H1 (cell line): ENCODE data around the gene HEBP2. TPM values are rescaled to one million over a fixed set of nuclear protein-coding genes. Genes with fewer than 3 reads are reported as not detected.

Source experiments
- CTCF ChIA-PET: fragments of 300-600 bp; sonication (Branson Sonifier 250); formaldehyde crosslinking; loops from one replicate; lab custom pipeline; 2021; ENCODE audit not compliant: partially characterized antibody; lab: Charles Lee
- POLR2A ChIA-PET: fragments of 300-600 bp; sonication (Branson Sonifier 250); formaldehyde crosslinking; loops from one replicate; lab custom pipeline; 2021; ENCODE audit warnings: inconsistent platforms; ENCODE audit not compliant: partially characterized antibody; lab: Charles Lee
- DNase-seq, 2 experiments: peaks; one replicate each; pipeline versions ENCODE4 v3.0.0 to v3.0.0-alpha.2; 2010 to 2022; ENCODE audit warnings: low spot score in 2 of 2, low read depth in 1 of 2, mixed read lengths in 1 of 2
- FAIRE-seq: peaks from 2 replicates; lab custom pipeline; 2011; peaks lifted over from hg19 to GRCh38; lab: Jason Lieb, UNC
- H2AFZ ChIP-seq: 2 replicates; pipeline ENCODE4 v1.8.1; 2012; ENCODE audit warnings: low read length, inconsistent platforms
- H2AK5ac ChIP-seq: 2 replicates; pipeline ENCODE4 v1.6.1; 2013; ENCODE audit warnings: low read depth, low read length
- H2BK120ac ChIP-seq: replicated peaks from 2 replicates; pipeline ENCODE3; 2013; ENCODE audit warnings: low read depth, low read length, inconsistent platforms
- H2BK12ac ChIP-seq: 2 replicates; pipeline ENCODE4 v1.6.1; 2013; ENCODE audit warnings: low read depth, low read length
- H2BK15ac ChIP-seq: 2 replicates; pipeline ENCODE4 v1.6.1; 2013; ENCODE audit warnings: low read length
- H2BK20ac ChIP-seq: 2 replicates; pipeline ENCODE4 v1.6.1; 2013; ENCODE audit warnings: low read length
- H2BK5ac ChIP-seq: 2 replicates; pipeline ENCODE4 v1.6.1; 2013; ENCODE audit warnings: low read depth, low read length
- H3K14ac ChIP-seq: 2 replicates; pipeline ENCODE4 v1.6.1; 2013; ENCODE audit warnings: inconsistent platforms; ENCODE audit not compliant: insufficient read length
- H3K18ac ChIP-seq: 2 replicates; pipeline ENCODE4 v1.6.1; 2013; ENCODE audit warnings: low read length; ENCODE audit errors: extremely low read depth
- H3K23ac ChIP-seq: 2 replicates; pipeline ENCODE4 v1.6.1; 2013; ENCODE audit warnings: inconsistent platforms; ENCODE audit not compliant: insufficient read length
- H3K23me2 ChIP-seq: 2 replicates; pipeline ENCODE4 v1.6.1; 2013; ENCODE audit warnings: low read depth, low read length
- H3K27ac ChIP-seq: 2 replicates; pipeline ENCODE4 v1.6.1; 2011; ENCODE audit warnings: low read depth, low read length, inconsistent platforms
- H3K27me3 ChIP-seq, 4 experiments: replicated peaks in 1 of 4; 1 replicate in 1 of 4; 2 replicates in 3 of 4; pipeline versions ENCODE4 v1.6.1 to v1.8.1; 2011 to 2013; ENCODE audit warnings: low read length in 3 of 4, mild to moderate bottlenecking in 3 of 4, inconsistent platforms in 2 of 4, mixed read lengths in 2 of 4, moderate library complexity in 1 of 4; ENCODE audit not compliant: control insufficient read depth in 3 of 4, insufficient read depth in 3 of 4; ENCODE audit errors: extremely low read depth in 1 of 4
- H3K36me3 ChIP-seq, 4 experiments: 2 replicates each; pipeline versions ENCODE4 v1.6.1 to v1.8.1; 2011 to 2013; ENCODE audit warnings: mild to moderate bottlenecking in 4 of 4, low read length in 3 of 4, moderate library complexity in 2 of 4, control low read depth in 1 of 4, inconsistent platforms in 1 of 4; ENCODE audit not compliant: insufficient read depth in 4 of 4, control insufficient read depth in 2 of 4
- H3K4ac ChIP-seq: replicated peaks from 2 replicates; pipeline ENCODE3; 2013; ENCODE audit warnings: low read length, low read depth, mixed read lengths, inconsistent platforms; ENCODE audit not compliant: insufficient read length
- H3K4me1 ChIP-seq, 4 experiments: replicated peaks in 1 of 4; 1 replicate in 1 of 4; 2 replicates in 3 of 4; pipeline versions ENCODE4 v1.6.1 to v1.8.1; 2011 to 2013; ENCODE audit warnings: low read length in 3 of 4, inconsistent platforms in 2 of 4, mixed read lengths in 1 of 4; ENCODE audit not compliant: insufficient read depth in 4 of 4, control insufficient read depth in 3 of 4
- H3K4me2 ChIP-seq, 2 experiments: 2 replicates each; pipeline versions ENCODE4 v1.6.1 to v1.8.1; 2011 to 2013; ENCODE audit warnings: low read depth in 2 of 2, low read length in 2 of 2, control low read depth in 1 of 2, inconsistent platforms in 1 of 2, mild to moderate bottlenecking in 1 of 2; ENCODE audit not compliant: insufficient read depth in 1 of 2
- H3K4me3 ChIP-seq, 4 experiments: fragments of 200-600, 300-600 bp in 1 of 4; sonication (generic), shearing (Covaris generic), sonication (Bioruptor Twin) in 1 of 4; 2 replicates each; pipeline versions ENCODE4 v1.5.1 to v1.8.1; 2011 to 2016; ENCODE audit warnings: low read length in 4 of 4, low read depth in 3 of 4, control low read depth in 2 of 4, inconsistent platforms in 2 of 4, mild to moderate bottlenecking in 2 of 4, mixed read lengths in 1 of 4, moderate library complexity in 1 of 4; ENCODE audit not compliant: insufficient read depth in 2 of 4; ENCODE audit errors: extremely low read depth in 1 of 4
- H3K56ac ChIP-seq: replicated peaks from 2 replicates; pipeline ENCODE3; 2013; ENCODE audit warnings: low read depth, mild to moderate bottlenecking, mixed read lengths, low read length, inconsistent platforms; ENCODE audit not compliant: insufficient read length
- H3K79me1 ChIP-seq: 2 replicates; pipeline ENCODE4 v1.6.1; 2013; ENCODE audit warnings: low read depth, low read length, control low read depth
- H3K79me2 ChIP-seq, 2 experiments: 2 replicates each; pipeline versions ENCODE4 v1.6.1 to v1.8.1; 2012 to 2013; ENCODE audit warnings: low read length in 2 of 2, mild to moderate bottlenecking in 2 of 2, inconsistent platforms in 1 of 2; ENCODE audit not compliant: insufficient read depth in 2 of 2, control insufficient read depth in 1 of 2
- H3K9ac ChIP-seq, 4 experiments: replicated peaks in 1 of 4; 1 replicate in 1 of 4; 2 replicates in 3 of 4; pipeline versions ENCODE4 v1.6.1 to v1.8.1; 2011 to 2013; ENCODE audit warnings: low read depth in 3 of 4, low read length in 3 of 4, control low read depth in 2 of 4, mild to moderate bottlenecking in 2 of 4, moderate library complexity in 2 of 4, inconsistent platforms in 1 of 4; ENCODE audit errors: extremely low read depth in 1 of 4
- H3K9me3 ChIP-seq, 2 experiments: 2 replicates each; pipeline versions ENCODE4 v1.6.1 to v1.8.1; 2012 to 2013; ENCODE audit warnings: mild to moderate bottlenecking in 2 of 2, moderate library complexity in 2 of 2, control low read depth in 1 of 2, inconsistent platforms in 1 of 2, low read depth in 1 of 2, low read length in 1 of 2, mixed read lengths in 1 of 2; ENCODE audit not compliant: insufficient read depth in 2 of 2
- H4K20me1 ChIP-seq, 2 experiments: replicated peaks in 1 of 2; 2 replicates each; pipeline versions ENCODE3 to v1.8.1; 2011 to 2013; ENCODE audit warnings: inconsistent platforms in 2 of 2, low read length in 2 of 2, mild to moderate bottlenecking in 1 of 2; ENCODE audit not compliant: insufficient read depth in 2 of 2, control insufficient read depth in 1 of 2
- H4K5ac ChIP-seq: 2 replicates; pipeline ENCODE4 v1.6.1; 2013; ENCODE audit warnings: low read length, low read depth, mixed read lengths, inconsistent platforms; ENCODE audit not compliant: insufficient read length
- H4K8ac ChIP-seq: 2 replicates; pipeline ENCODE4 v1.8.0; 2013; ENCODE audit warnings: mild to moderate bottlenecking, moderate library complexity, low read length, inconsistent platforms; ENCODE audit not compliant: insufficient read depth; ENCODE audit errors: extremely low read depth
- H4K91ac ChIP-seq: replicated peaks from 2 replicates; pipeline ENCODE3; 2013; ENCODE audit warnings: low read length, mixed read lengths, inconsistent platforms; ENCODE audit not compliant: insufficient read length
- HDAC2 ChIP-seq, 2 experiments: fragments of 300-600 bp in 1 of 2; sonication (generic) in 1 of 2; IDR thresholded peaks; 2 replicates each; pipeline ENCODE4 v1.6.1; 2011 to 2012; ENCODE audit warnings: low read depth in 2 of 2, low read length in 2 of 2, mild to moderate bottlenecking in 2 of 2, moderate library complexity in 2 of 2, borderline replicate concordance in 1 of 2, inconsistent platforms in 1 of 2
- KDM4A ChIP-seq: IDR thresholded peaks from one replicate; pipeline ENCODE4 v1.7.1; 2012; ENCODE audit warnings: low read depth, mild to moderate bottlenecking, moderate library complexity, low read length, inconsistent platforms; ENCODE audit not compliant: severe bottlenecking
- MAX ChIP-seq: IDR thresholded peaks from 2 replicates; pipeline ENCODE4 v1.6.1; 2012; ENCODE audit warnings: inconsistent platforms
- NANOG ChIP-seq: IDR thresholded peaks from 2 replicates; pipeline ENCODE4 v1.6.1; 2011; ENCODE audit warnings: low read length, low read depth, mild to moderate bottlenecking, inconsistent platforms; ENCODE audit not compliant: insufficient read depth, poor library complexity, severe bottlenecking
- NRF1 ChIP-seq: IDR thresholded peaks from 2 replicates; pipeline ENCODE4 v1.6.1; 2011; ENCODE audit warnings: mild to moderate bottlenecking, low read depth, low read length, improper control_type of control experiment
- TEAD4 ChIP-seq: IDR thresholded peaks from 2 replicates; pipeline ENCODE4 v1.6.1; 2012; ENCODE audit warnings: low read depth, low read length, inconsistent platforms, mixed read lengths
- ZNF274 ChIP-seq: IDR thresholded peaks from 2 replicates; pipeline ENCODE4 v1.7.0; 2012; ENCODE audit warnings: low read length, borderline replicate concordance; ENCODE audit errors: extremely low read depth
- WGBS, 2 experiments: shearing (Covaris generic) in 1 of 2; methylation state at CpG; one replicate each; pipeline versions ENCODE4 v1.1.6 to v1.1.7; 2013 to 2015; ENCODE audit warnings: low lambda C conversion rate in 2 of 2, mixed read lengths in 2 of 2, inconsistent platforms in 1 of 2, low coverage in 1 of 2, missing lambda C conversion rate in 1 of 2; ENCODE audit not compliant: insufficient replicate concordance in 2 of 2, insufficient coverage in 1 of 2, insufficient read length in 1 of 2; ENCODE audit errors: extremely low coverage in 1 of 2, missing lambda C conversion rate in 1 of 2; 5-methylcytosine and 5-hydroxymethylcytosine counted together
- polyA plus RNA-seq, 7 experiments: library from polyadenylated mRNA; depleted of rRNA in 3 of 7; stranded (reverse) in 5 of 7; unstranded in 2 of 7; fragments of >200 nt in 5 of 7; fragments of 200-250 nt in 2 of 7; gene quantifications; 1 replicate in 5 of 7; 2 replicates in 1 of 7; 4 replicates in 1 of 7; pipeline versions ENCODE4 v1.2.1 to v1.2.3, GENCODE V29; 2011 to 2013; ENCODE audit warnings: missing spikeins in 2 of 7, mixed read lengths in 2 of 7
- total RNA-seq: library from RNA; stranded (reverse); fragmentation: NEBNext Ultra II Directional; extraction: Animal tissue kit (Norgen Biotek cat#: 25700); gene quantifications from 2 replicates; pipeline ENCODE4 v1.2.1, GENCODE V29; 2021
- TF ChIP-seq, protein P1 (sequence below), 3 experiments: IDR thresholded peaks; 1 replicate in 2 of 3; 2 replicates in 1 of 3; pipeline versions ENCODE4 v1.5.1 to v1.6.1; 2011; ENCODE audit warnings: low read length in 3 of 3, mild to moderate bottlenecking in 3 of 3, inconsistent platforms in 2 of 3, low read depth in 1 of 3, moderate library complexity in 1 of 3; ENCODE audit not compliant: insufficient read depth in 1 of 3; ENCODE audit errors: control extremely low read depth in 1 of 3

HEBP2 gene
- total and polyA plus RNA-seq, 2 of the 8 experiments (the other 6 are each of a cell fraction or from before 2014, with no cell fraction given) = 6.5 to 37.9 TPM

GRCh38 chr6:138450445-138450844 is 46.4 kb downstream of the HEBP2 start:
- peaks cover 0 to 3% (median 0%) of the 10 kb centered on the region in 4 experiments; a peak in 2 of 7 replicates for H3K4me1 ChIP-seq
- H3K18ac ChIP-seq = no peak overlapping the region
- H3K23me2 ChIP-seq = no peaks in the 10 kb centered on the region
- no peak overlapping the region for H3K4ac ChIP-seq
- no peak overlapping the region for H4K8ac ChIP-seq
- no peak overlapping the region for H4K91ac ChIP-seq
- H3K9ac ChIP-seq = no peak overlapping the region
- H2BK5ac ChIP-seq = no peak overlapping the region
- H3K23ac ChIP-seq = no peak overlapping the region
- H3K36me3 ChIP-seq = peaks cover 0 to 6% (median 2%) of the 10 kb centered on the region in 4 experiments; a peak in 5 of 8 replicates
- no peak overlapping the region for H2BK120ac ChIP-seq
- 88% methylated on average over 3 of the region's 3 CpGs; no CpG with 5 or more reads in 1 of the 2 experiments for WGBS, 2 experiments
- no peak overlapping the region for H3K4me2 ChIP-seq
- CTCF ChIA-PET = interaction anchor here (0.6 to 6.1 kb wide), 5 partner anchors 14 to 142 kb away, joined by 3 to 35 read pairs (median 3); no protein-coding TSS in a partner anchor
- H3K56ac ChIP-seq = no peak overlapping the region
- peaks cover 4% of the 10 kb centered on the region for H3K79me1 ChIP-seq
- POLR2A ChIA-PET = interaction anchor here (0.6 kb wide), 1 partner anchor 65 kb away, joined by 3 read pairs; no protein-coding TSS in a partner anchor
- no peak overlapping the region for H2BK20ac ChIP-seq
- H3K4me3 ChIP-seq = no peak overlapping the region
- no peak for DNase-seq
- H3K9me3 ChIP-seq = no peaks in the 10 kb centered on the region
- H2AK5ac ChIP-seq = no peak overlapping the region
- H2AFZ ChIP-seq = no peak overlapping the region
- no peaks in the 10 kb centered on the region for H3K27me3 ChIP-seq
- no peaks in the 10 kb centered on the region for H4K20me1 ChIP-seq
- no peak overlapping the region for H3K14ac ChIP-seq
- H4K5ac ChIP-seq = no peak overlapping the region
- no peak for FAIRE-seq
- no peaks in the 10 kb centered on the region for H3K79me2 ChIP-seq
- TF ChIP-seq NANOG (no peak), NRF1 (no peak), HDAC2 (IDR thresholded peaks at IDR 0.05; ENCODE audit: borderline replicate concordance in 1 of 2, low read depth in 2 of 2, low read length in 2 of 2) (no peak), KDM4A (no peak), TEAD4 (no peak), ZNF274 (no peak), MAX (no peak)
- TF ChIP-seq, protein P1, sequence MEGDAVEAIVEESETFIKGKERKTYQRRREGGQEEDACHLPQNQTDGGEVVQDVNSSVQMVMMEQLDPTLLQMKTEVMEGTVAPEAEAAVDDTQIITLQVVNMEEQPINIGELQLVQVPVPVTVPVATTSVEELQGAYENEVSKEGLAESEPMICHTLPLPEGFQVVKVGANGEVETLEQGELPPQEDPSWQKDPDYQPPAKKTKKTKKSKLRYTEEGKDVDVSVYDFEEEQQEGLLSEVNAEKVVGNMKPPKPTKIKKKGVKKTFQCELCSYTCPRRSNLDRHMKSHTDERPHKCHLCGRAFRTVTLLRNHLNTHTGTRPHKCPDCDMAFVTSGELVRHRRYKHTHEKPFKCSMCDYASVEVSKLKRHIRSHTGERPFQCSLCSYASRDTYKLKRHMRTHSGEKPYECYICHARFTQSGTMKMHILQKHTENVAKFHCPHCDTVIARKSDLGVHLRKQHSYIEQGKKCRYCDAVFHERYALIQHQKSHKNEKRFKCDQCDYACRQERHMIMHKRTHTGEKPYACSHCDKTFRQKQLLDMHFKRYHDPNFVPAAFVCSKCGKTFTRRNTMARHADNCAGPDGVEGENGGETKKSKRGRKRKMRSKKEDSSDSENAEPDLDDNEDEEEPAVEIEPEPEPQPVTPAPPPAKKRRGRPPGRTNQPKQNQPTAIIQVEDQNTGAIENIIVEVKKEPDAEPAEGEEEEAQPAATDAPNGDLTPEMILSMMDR (IDR thresholded peaks at IDR 0.05; ENCODE audit: control extremely low read depth in 1 of 3, insufficient read depth in 1 of 3, low read depth in 1 of 3, low read length in 3 of 3) = no peak
- H2BK12ac ChIP-seq = no peak overlapping the region
- H3K27ac ChIP-seq = no peak overlapping the region
- H2BK15ac ChIP-seq = no peak overlapping the region
